Hematopoietic multipotent progenitor cell treated with erythropoietin and hydrocortisone succinate and interleukin-3 and kit ligand, for 17 days (in vitro differentiated cells): ENCODE measurements around the gene GIMAP4.
"Not testable (repeated sequence)": the region's sequence is repeated elsewhere in the genome, so short reads cannot be mapped to it uniquely, and the experiment has no call there.

Experiments used
- DNase-seq: peaks from one replicate; pipeline ENCODE4 v3.0.0-alpha.2; 2015; ENCODE audit warnings: low spot score

Gene GIMAP4

GRCh38 chr7:150580638-150581394 is 13.6 kb downstream of the GIMAP4 start:
- DNase-seq = no peak

- DNase-seq = no peak
These were observed 18.0 kb downstream of the GIMAP4 start for GRCh38 chr7:150585199-150585598.

GRCh38 chr7:150586068-150586784 is 19.0 kb downstream of the GIMAP4 start:
- no peak for DNase-seq

GRCh38 chr7:150586785-150587152 is 19.6 kb downstream of the GIMAP4 start:
- no peak for DNase-seq

- DNase-seq = no peak
These were observed 20.4 kb downstream of the GIMAP4 start for GRCh38 chr7:150587551-150587950.

- no peak for DNase-seq
These were observed 27.6 kb downstream of the GIMAP4 start for GRCh38 chr7:150594805-150595204.

- no peak for DNase-seq
These were observed 28.2 kb downstream of the GIMAP4 start for GRCh38 chr7:150595361-150595760.

GRCh38 chr7:150603600-150603999 is 36.4 kb downstream of the GIMAP4 start:
- not testable (repeated sequence) for DNase-seq

- DNase-seq = no peak
These were observed 43.0 kb downstream of the GIMAP4 start for GRCh38 chr7:150610233-150610632.

- DNase-seq = no peak
These were observed 45.7 kb downstream of the GIMAP4 start for GRCh38 chr7:150612925-150613324.

GRCh38 chr7:150613880-150614279 is 46.7 kb downstream of the GIMAP4 start:
- no peak for DNase-seq

GRCh38 chr7:150614426-150614825 is 47.2 kb downstream of the GIMAP4 start:
- not testable (repeated sequence) for DNase-seq

- not testable (repeated sequence) for DNase-seq
These were observed 48.1 kb downstream of the GIMAP4 start for GRCh38 chr7:150615221-150615755.

GRCh38 chr7:150620061-150620460 is 52.9 kb downstream of the GIMAP4 start:
- no peak for DNase-seq

- DNase-seq = no peak
These were observed 53.6 kb downstream of the GIMAP4 start for GRCh38 chr7:150620617-150621371.

- no peak for DNase-seq
These were observed 54.2 kb downstream of the GIMAP4 start for GRCh38 chr7:150621376-150621775.
